ENCODE results near the gene POLR1E. TPM values are rescaled to one million over a fixed set of nuclear protein-coding genes. Genes with fewer than 3 reads are reported as not detected.

POLR1E gene
- total and polyA plus RNA-seq, 10 of the 15 experiments (the other 5 are each of a cell fraction or from before 2014, with no cell fraction given) = 13.7 to 71.3 (median 50.4) TPM

DNA sequence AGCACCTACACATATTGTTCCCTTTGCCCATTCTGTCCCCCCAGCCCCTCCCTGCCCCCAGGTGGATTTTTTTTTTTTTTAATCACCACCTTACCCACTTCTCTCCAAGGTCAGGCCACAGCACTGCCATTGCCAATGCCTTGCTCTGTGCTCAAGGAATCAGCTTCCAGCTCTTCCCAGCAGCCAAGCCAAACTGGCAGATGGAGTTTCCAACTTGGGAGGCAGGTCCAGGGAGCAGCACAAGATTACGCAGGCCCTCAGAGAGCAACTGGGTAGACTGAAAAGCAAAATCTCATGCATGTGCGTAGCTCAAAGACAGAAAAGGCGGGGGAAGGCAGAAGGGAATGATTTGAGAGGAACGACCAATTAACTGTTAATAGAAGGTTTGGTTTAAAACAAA is 48.1 kb upstream of the POLR1E start (continued):
- no peak for TF ChIP-seq ZNF592 (IDR thresholded peaks at IDR 0.05)
- TF ChIP-seq ZNF24 (IDR thresholded peaks at IDR 0.05) = no peak
- no peak for TF ChIP-seq IKZF1 (conservative IDR thresholded peaks at IDR 0.05)
- TF ChIP-seq E2F4 (IDR thresholded peaks at IDR 0.05; ENCODE audit: low read depth, low read length) = no peak
- TF ChIP-seq MTA2 (IDR thresholded peaks at IDR 0.05; ENCODE audit: low read depth) = no peak
- no peak for TF ChIP-seq TARDBP (IDR thresholded peaks at IDR 0.05; ENCODE audit: borderline replicate concordance)
- TF ChIP-seq PBX3 (IDR thresholded peaks at IDR 0.05; ENCODE audit: insufficient replicate concordance, low read depth, low read length) = no peak
- no peak for TF ChIP-seq CBX5 (IDR thresholded peaks at IDR 0.05; ENCODE audit: low read depth)
- no peak for TF ChIP-seq USF1 (IDR thresholded peaks at IDR 0.05; ENCODE audit: borderline replicate concordance, extremely low read length, insufficient read depth, low read depth, low read length)
- TF ChIP-seq MYB (IDR thresholded peaks at IDR 0.05; ENCODE audit: borderline replicate concordance, low read depth, low read length) = no peak
- TF ChIP-seq, protein P1, sequence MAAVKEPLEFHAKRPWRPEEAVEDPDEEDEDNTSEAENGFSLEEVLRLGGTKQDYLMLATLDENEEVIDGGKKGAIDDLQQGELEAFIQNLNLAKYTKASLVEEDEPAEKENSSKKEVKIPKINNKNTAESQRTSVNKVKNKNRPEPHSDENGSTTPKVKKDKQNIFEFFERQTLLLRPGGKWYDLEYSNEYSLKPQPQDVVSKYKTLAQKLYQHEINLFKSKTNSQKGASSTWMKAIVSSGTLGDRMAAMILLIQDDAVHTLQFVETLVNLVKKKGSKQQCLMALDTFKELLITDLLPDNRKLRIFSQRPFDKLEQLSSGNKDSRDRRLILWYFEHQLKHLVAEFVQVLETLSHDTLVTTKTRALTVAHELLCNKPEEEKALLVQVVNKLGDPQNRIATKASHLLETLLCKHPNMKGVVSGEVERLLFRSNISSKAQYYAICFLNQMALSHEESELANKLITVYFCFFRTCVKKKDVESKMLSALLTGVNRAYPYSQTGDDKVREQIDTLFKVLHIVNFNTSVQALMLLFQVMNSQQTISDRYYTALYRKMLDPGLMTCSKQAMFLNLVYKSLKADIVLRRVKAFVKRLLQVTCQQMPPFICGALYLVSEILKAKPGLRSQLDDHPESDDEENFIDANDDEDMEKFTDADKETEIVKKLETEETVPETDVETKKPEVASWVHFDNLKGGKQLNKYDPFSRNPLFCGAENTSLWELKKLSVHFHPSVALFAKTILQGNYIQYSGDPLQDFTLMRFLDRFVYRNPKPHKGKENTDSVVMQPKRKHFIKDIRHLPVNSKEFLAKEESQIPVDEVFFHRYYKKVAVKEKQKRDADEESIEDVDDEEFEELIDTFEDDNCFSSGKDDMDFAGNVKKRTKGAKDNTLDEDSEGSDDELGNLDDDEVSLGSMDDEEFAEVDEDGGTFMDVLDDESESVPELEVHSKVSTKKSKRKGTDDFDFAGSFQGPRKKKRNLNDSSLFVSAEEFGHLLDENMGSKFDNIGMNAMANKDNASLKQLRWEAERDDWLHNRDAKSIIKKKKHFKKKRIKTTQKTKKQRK (IDR thresholded peaks at IDR 0.05; ENCODE audit: low read depth, low read length) = no peak

Measured in GM12878 (cell line).